C4-2B (cell line): ENCODE results near the gene OR2M2.

Source experiments
- ZFX ChIP-seq: fragments of 450-650 bp; IDR thresholded peaks from 2 replicates; pipeline ENCODE4 v1.6.1; 2017
- TF ChIP-seq, protein P1 (sequence below): fragments of 450-650 bp; conservative IDR thresholded peaks from 2 replicates; pipeline ENCODE4 v1.5.1; 2017; ENCODE audit warnings: mild to moderate bottlenecking

DNA sequence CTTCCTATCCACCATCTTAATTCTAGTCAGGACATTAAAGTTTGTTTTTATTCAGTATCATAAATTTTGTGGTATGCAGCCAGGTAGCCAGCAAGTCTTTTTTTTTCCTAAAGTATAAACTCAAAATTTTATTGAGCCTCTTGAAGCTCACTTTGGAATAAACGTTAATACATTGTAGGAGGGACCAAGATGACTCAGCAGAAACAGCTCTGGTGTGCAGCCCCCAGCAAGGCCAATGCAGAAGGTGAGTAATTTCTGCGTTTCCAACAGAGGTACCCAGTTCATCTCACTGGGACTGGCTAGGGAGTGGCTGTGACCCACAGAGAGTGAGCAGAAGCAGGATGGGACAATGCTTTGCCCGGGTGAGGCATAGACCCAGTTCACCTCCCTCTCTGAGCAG is 12.7 kb downstream of the OR2M2 start:
- TF ChIP-seq, protein P1, sequence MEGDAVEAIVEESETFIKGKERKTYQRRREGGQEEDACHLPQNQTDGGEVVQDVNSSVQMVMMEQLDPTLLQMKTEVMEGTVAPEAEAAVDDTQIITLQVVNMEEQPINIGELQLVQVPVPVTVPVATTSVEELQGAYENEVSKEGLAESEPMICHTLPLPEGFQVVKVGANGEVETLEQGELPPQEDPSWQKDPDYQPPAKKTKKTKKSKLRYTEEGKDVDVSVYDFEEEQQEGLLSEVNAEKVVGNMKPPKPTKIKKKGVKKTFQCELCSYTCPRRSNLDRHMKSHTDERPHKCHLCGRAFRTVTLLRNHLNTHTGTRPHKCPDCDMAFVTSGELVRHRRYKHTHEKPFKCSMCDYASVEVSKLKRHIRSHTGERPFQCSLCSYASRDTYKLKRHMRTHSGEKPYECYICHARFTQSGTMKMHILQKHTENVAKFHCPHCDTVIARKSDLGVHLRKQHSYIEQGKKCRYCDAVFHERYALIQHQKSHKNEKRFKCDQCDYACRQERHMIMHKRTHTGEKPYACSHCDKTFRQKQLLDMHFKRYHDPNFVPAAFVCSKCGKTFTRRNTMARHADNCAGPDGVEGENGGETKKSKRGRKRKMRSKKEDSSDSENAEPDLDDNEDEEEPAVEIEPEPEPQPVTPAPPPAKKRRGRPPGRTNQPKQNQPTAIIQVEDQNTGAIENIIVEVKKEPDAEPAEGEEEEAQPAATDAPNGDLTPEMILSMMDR: no peak
- no peak for TF ChIP-seq ZFX
